LHCN-M2 (cell line): ENCODE results near the gene COA6. TPM values are rescaled to one million over a fixed set of nuclear protein-coding genes. Genes with fewer than 3 reads are reported as not detected.
"Not testable (repeated sequence)": the region's sequence is repeated elsewhere in the genome, so short reads cannot be mapped to it uniquely, and the experiment has no call there.

Experiments used
- DNase-seq: peaks from one replicate; pipeline ENCODE4 v3.0.0-alpha.2; 2012; ENCODE audit warnings: low read depth
- polyA plus RNA-seq: library from polyadenylated mRNA; unstranded; fragments of >200 nt; gene quantifications from one replicate; pipeline ENCODE4 v1.2.1, GENCODE V29; 2012; ENCODE audit warnings: missing spikeins
- total RNA-seq: library from RNA; depleted of rRNA; stranded (reverse); fragments of >200 nt; gene quantifications from 2 replicates; pipeline ENCODE4 v1.2.3, GENCODE V29; 2014; rRNA removed

The COA6 gene
- total RNA-seq, result 18.4 and 34.8 TPM in 2 replicates
- 38.4 TPM for polyA plus RNA-seq

- peak; percentile 94 for DNase-seq
These were observed at the start of gene COA6 for GRCh38 chr1:234373064-234373958. TSS of gene COA6 (plus strand) at chr1:234373456. CDS start at chr1:234373467, 11 bp downstream.

- no peak for DNase-seq
These were observed 48.4 kb upstream of the COA6 start for GRCh38 chr1:234324821-234325220.

- DNase-seq, result no peak
These were observed 47.3 kb upstream of the COA6 start for GRCh38 chr1:234325878-234326496.

- no peak for DNase-seq
These were observed 46.5 kb upstream of the COA6 start for GRCh38 chr1:234326497-234327366.

- DNase-seq, result no peak
These were observed 45.6 kb upstream of the COA6 start for GRCh38 chr1:234327577-234328164.

GRCh38 chr1:234330843-234331215 lies 42.4 kb upstream of the COA6 start:
- DNase-seq, result peak; percentile 15

GRCh38 chr1:234331507-234331906 lies 41.7 kb upstream of the COA6 start:
- DNase-seq, result no peak

GRCh38 chr1:234336359-234336758 lies 36.9 kb upstream of the COA6 start:
- no peak for DNase-seq

- DNase-seq, result no peak
These were observed 36.0 kb upstream of the COA6 start for GRCh38 chr1:234337233-234337632.

GRCh38 chr1:234340528-234340927 lies 32.7 kb upstream of the COA6 start:
- DNase-seq, result no peak

GRCh38 chr1:234342774-234343173 lies 30.5 kb upstream of the COA6 start:
- no peak for DNase-seq

GRCh38 chr1:234345237-234345636 lies 28.0 kb upstream of the COA6 start:
- DNase-seq, result no peak

- no peak for DNase-seq
These were observed 24.3 kb upstream of the COA6 start for GRCh38 chr1:234348964-234349363.

GRCh38 chr1:234355782-234356510 lies 17.3 kb upstream of the COA6 start:
- no peak for DNase-seq

- DNase-seq, result not testable (repeated sequence)
These were observed 16.5 kb upstream of the COA6 start for GRCh38 chr1:234356615-234357269.

- no peak for DNase-seq
These were observed 15.4 kb upstream of the COA6 start for GRCh38 chr1:234357831-234358230.

- no peak for DNase-seq
These were observed 12.1 kb upstream of the COA6 start for GRCh38 chr1:234361102-234361603.

- no peak for DNase-seq
These were observed 10.7 kb upstream of the COA6 start for GRCh38 chr1:234362558-234362957.

- no peak for DNase-seq
These were observed 4.8 kb upstream of the COA6 start for GRCh38 chr1:234368320-234369032.
